A673 (cell line): ENCODE data around the gene KCNMA1. TPM values are rescaled to one million over a fixed set of nuclear protein-coding genes. Genes with fewer than 3 reads are reported as not detected.

Source experiments
- BruUV-seq: library from RNA; stranded (reverse); fragments of 400-500 nt; replicated peaks from 2 replicates; lab custom pipeline; 2021; lab: Mats Ljungman, UMichigan
- CTCF ChIA-PET: fragments of 300-600 bp; sonication (Branson Sonifier 250); formaldehyde crosslinking; loops from one replicate; lab custom pipeline; 2022; ENCODE audit warnings: antibody characterized with exemption; lab: Charles Lee
- POLR2A ChIA-PET: fragments of 300-600 bp; sonication (Branson Sonifier 250); formaldehyde crosslinking; loops from one replicate; lab custom pipeline; 2022; ENCODE audit warnings: antibody characterized with exemption; ENCODE audit not compliant: low non-redundant PET; lab: Charles Lee
- DNase-seq: peaks from one replicate; pipeline ENCODE4 v3.0.0-alpha.2; 2015; ENCODE audit warnings: low spot score
- H3K27ac ChIP-seq: fragments of 200-600 bp; sonication (generic); 2 replicates; pipeline ENCODE4 v1.5.1; 2016; ENCODE audit warnings: mixed run types, low read depth, mild to moderate bottlenecking, mixed read lengths, antibody characterized with exemption, low read length; ENCODE audit not compliant: poor library complexity, severe bottlenecking
- H3K27me3 ChIP-seq: fragments of 200-600 bp; sonication (generic); replicated peaks from 2 replicates; pipeline ENCODE4 v1.6.1; 2017; ENCODE audit warnings: mixed run types, low read depth, mild to moderate bottlenecking, mixed read lengths, antibody characterized with exemption, low read length; ENCODE audit not compliant: insufficient read depth, poor library complexity
- H3K36me3 ChIP-seq: fragments of 200-600 bp; sonication (generic); 2 replicates; pipeline ENCODE4 v1.6.1; 2016; ENCODE audit warnings: mixed run types, mild to moderate bottlenecking, mixed read lengths, antibody characterized with exemption, low read length; ENCODE audit not compliant: insufficient read depth, poor library complexity, severe bottlenecking
- H3K4me1 ChIP-seq: fragments of 200-600 bp; sonication (generic); 2 replicates; pipeline ENCODE4 v1.6.1; 2017; ENCODE audit warnings: mixed run types, mild to moderate bottlenecking, mixed read lengths, antibody characterized with exemption, low read length; ENCODE audit not compliant: insufficient read depth, poor library complexity, severe bottlenecking
- H3K4me3 ChIP-seq: fragments of 200-600 bp; sonication (generic); 2 replicates; pipeline ENCODE4 v1.5.1; 2016; ENCODE audit warnings: low read depth, mixed run types, mild to moderate bottlenecking, mixed read lengths, low read length; ENCODE audit not compliant: poor library complexity, severe bottlenecking
- H3K9me3 ChIP-seq: fragments of 200-600 bp; sonication (generic); 2 replicates; pipeline ENCODE4 v1.6.1; 2016; ENCODE audit warnings: mixed run types, low read depth, mild to moderate bottlenecking, mixed read lengths, antibody characterized with exemption, low read length; ENCODE audit not compliant: poor library complexity, severe bottlenecking
- CTCF ChIP-seq: fragments of 300-800, 200-600 bp; sonication (generic); conservative IDR thresholded peaks from 2 replicates; pipeline ENCODE4 v1.5.1; 2017; ENCODE audit warnings: low read depth, mild to moderate bottlenecking, antibody characterized with exemption, low read length, moderate library complexity, mixed read lengths
- EZH2 ChIP-seq: fragments of 200-600 bp; sonication (generic); IDR thresholded peaks from 2 replicates; pipeline ENCODE4 v1.6.1; 2017; ENCODE audit warnings: borderline replicate concordance, low read depth, mild to moderate bottlenecking, mixed read lengths, antibody characterized with exemption, low read length; ENCODE audit not compliant: poor library complexity, severe bottlenecking
- intact Hi-C: fragments of 100-400 bp; cut with micrococcal nuclease; formaldehyde crosslinking; loops from one replicate; pipeline ENCODE4 v1.10.0; 2022; ENCODE audit not compliant: unreplicated experiment
- total RNA-seq: library from RNA; stranded (reverse); gene quantifications from 2 replicates; pipeline ENCODE4 v1.2.3, GENCODE V29; 2021

The KCNMA1 gene
- total RNA-seq, 1 experiment from 2014 or later, result 0.84 TPM

GRCh38 chr10:76882796-76883195 lies 754.8 kb downstream of the KCNMA1 start:
- Histone ChIP-seq H3K27ac (no peak overlapping the region), H3K4me1 (no peaks in the 10 kb centered on the region), H3K9me3 (no peaks in the 10 kb centered on the region), H3K4me3 (no peak overlapping the region), H3K36me3 (no peaks in the 10 kb centered on the region), H3K27me3 (no peaks in the 10 kb centered on the region)
- intact Hi-C loops, result no loop called here
- ChIA-PET CTCF (no interaction called here), POLR2A (no interaction called here)
- no peak for TF ChIP-seq CTCF
- TF ChIP-seq EZH2, result no peak
- BruUV-seq, result no TSS peak
- DNase-seq, result no peak

- H3K27me3 ChIP-seq, result no peaks in the 10 kb centered on the region
- no peaks in the 10 kb centered on the region for H3K9me3 ChIP-seq
- no peak for DNase-seq
- TF ChIP-seq CTCF, result no peak
- no peak for TF ChIP-seq EZH2
- no peak overlapping the region for H3K4me3 ChIP-seq
- no peaks in the 10 kb centered on the region for H3K4me1 ChIP-seq
- CTCF ChIA-PET, result no interaction called here
- POLR2A ChIA-PET, result no interaction called here
- H3K27ac ChIP-seq, result no peak overlapping the region
- BruUV-seq, result no TSS peak
- no peaks in the 10 kb centered on the region for H3K36me3 ChIP-seq
- intact Hi-C loops, result no loop called here
Measured at GRCh38 chr10:76882245-76882644, 755.4 kb downstream of the KCNMA1 start.

- Histone ChIP-seq H3K9me3 (no peaks in the 10 kb centered on the region), H3K27me3 (no peaks in the 10 kb centered on the region), H3K4me1 (no peaks in the 10 kb centered on the region), H3K4me3 (no peak overlapping the region), H3K36me3 (no peaks in the 10 kb centered on the region), H3K27ac (no peak overlapping the region)
- CTCF ChIA-PET, result no interaction called here
- no peak for DNase-seq
- TF ChIP-seq EZH2, result no peak
- TF ChIP-seq CTCF, result no peak
- BruUV-seq, result no TSS peak
- intact Hi-C loops, result no loop called here
- POLR2A ChIA-PET, result no interaction called here
Measured at GRCh38 chr10:76881477-76882220, 756.0 kb downstream of the KCNMA1 start.
